HL-60/S4 treated with retinoic acid at 250 ng/mL for 4 days and 3 days (cell line): ENCODE data around the gene IMPACT.

Source experiments
- in situ Hi-C: fragments of 300-500 bp; cut with MboI; formaldehyde crosslinking; loops from 2 replicates; pipeline ENCODE4 v1.7.0; 2022; ENCODE audit warnings: low sequenced_read_pairs

IMPACT gene

GRCh38 chr18:24420551-24420950, 5.9 kb upstream of the IMPACT start:
- in situ Hi-C loops = no loop called here

- in situ Hi-C loops = no loop called here
Observed at GRCh38 chr18:24421831-24422230, 4.6 kb upstream of the IMPACT start.

GRCh38 chr18:24426073-24426397, 435 bp upstream of the IMPACT start:
- in situ Hi-C loops = no loop called here

- in situ Hi-C loops = no loop called here
Observed at GRCh38 chr18:24427484-24427883, 1.0 kb downstream of the IMPACT start.

GRCh38 chr18:24428709-24429108, 2.2 kb downstream of the IMPACT start:
- in situ Hi-C loops = no loop called here

GRCh38 chr18:24429188-24429587, 2.7 kb downstream of the IMPACT start:
- in situ Hi-C loops = no loop called here

GRCh38 chr18:24432618-24433017, 6.1 kb downstream of the IMPACT start:
- in situ Hi-C loops = no loop called here

GRCh38 chr18:24436939-24437338, 10.5 kb downstream of the IMPACT start:
- in situ Hi-C loops = no loop called here

- in situ Hi-C loops = no loop called here
Observed at GRCh38 chr18:24443870-24444269, 17.4 kb downstream of the IMPACT start.

GRCh38 chr18:24446453-24446852, 20.0 kb downstream of the IMPACT start:
- in situ Hi-C loops = no loop called here

GRCh38 chr18:24446953-24447538, 20.6 kb downstream of the IMPACT start:
- in situ Hi-C loops = no loop called here

- in situ Hi-C loops = no loop called here
Observed at GRCh38 chr18:24447961-24448360, 21.5 kb downstream of the IMPACT start.

GRCh38 chr18:24456549-24456948, 30.1 kb downstream of the IMPACT start:
- in situ Hi-C loops = no loop called here

- in situ Hi-C loops = no loop called here
Observed at GRCh38 chr18:24459772-24460171, 33.3 kb downstream of the IMPACT start.

- in situ Hi-C loops = no loop called here
Observed at GRCh38 chr18:24460388-24460787, 33.9 kb downstream of the IMPACT start, which contains the start of gene HRH4. TSS of gene HRH4 (plus strand) at chr18:24460637. CDS start at chr18:24460729, 92 bp downstream.

- in situ Hi-C loops = no loop called here
Observed at GRCh38 chr18:24461996-24462395, 35.5 kb downstream of the IMPACT start.

- in situ Hi-C loops = no loop called here
Observed at GRCh38 chr18:24462838-24463775, 36.6 kb downstream of the IMPACT start.

- in situ Hi-C loops = no loop called here
Observed at GRCh38 chr18:24465486-24465885, 39.0 kb downstream of the IMPACT start.

GRCh38 chr18:24466771-24467170, 40.3 kb downstream of the IMPACT start:
- in situ Hi-C loops = no loop called here

GRCh38 chr18:24470022-24470618, 43.6 kb downstream of the IMPACT start:
- in situ Hi-C loops = no loop called here

GRCh38 chr18:24470805-24471204, 44.3 kb downstream of the IMPACT start:
- in situ Hi-C loops = no loop called here

- in situ Hi-C loops = no loop called here
Observed at GRCh38 chr18:24472591-24472990, 46.1 kb downstream of the IMPACT start.
